HG03103 (cell line): Measurements from ENCODE around the gene UNC5A.

Experiments used
- ATAC-seq: cut with Tn5 transposase; IDR thresholded peaks from one replicate; pipeline ENCODE4 v1.9.1; 2021; ENCODE audit warnings: low read depth; ENCODE audit not compliant: unreplicated experiment

Gene UNC5A

GRCh38 chr5:176889321-176890280 lies 79.2 kb downstream of the UNC5A start:
- no peak for ATAC-seq

- no peak for ATAC-seq
Observed at GRCh38 chr5:176890455-176891330, 80.3 kb downstream of the UNC5A start.

- ATAC-seq, result no peak
Observed at GRCh38 chr5:176891331-176891958, 81.1 kb downstream of the UNC5A start.

- ATAC-seq, result no peak
Observed at GRCh38 chr5:176892663-176893062, 82.3 kb downstream of the UNC5A start.

- ATAC-seq, result no peak
Observed at GRCh38 chr5:176894298-176894697, 83.9 kb downstream of the UNC5A start.

- ATAC-seq, result no peak
Observed at GRCh38 chr5:176895831-176896230, 85.5 kb downstream of the UNC5A start.

GRCh38 chr5:176897263-176897662 lies 86.9 kb downstream of the UNC5A start:
- no peak for ATAC-seq

GRCh38 chr5:176899296-176899891 lies 89.0 kb downstream of the UNC5A start, which contains the start of gene HK3:
HK3 (minus strand) TSS chr5:176899346; CDS start chr5:176896159, 3,187 bp downstream.
- ATAC-seq, result no peak

- ATAC-seq, result no peak
Observed at GRCh38 chr5:176899946-176900779, 89.8 kb downstream of the UNC5A start.

GRCh38 chr5:176900780-176901204 lies 90.4 kb downstream of the UNC5A start:
- ATAC-seq, result no peak

- ATAC-seq, result peak; percentile 49
Observed at GRCh38 chr5:176901260-176902101, 91.1 kb downstream of the UNC5A start.

- no peak for ATAC-seq
Observed at GRCh38 chr5:176902102-176902814, 91.9 kb downstream of the UNC5A start.

GRCh38 chr5:176902911-176903664 lies 92.7 kb downstream of the UNC5A start:
- no peak for ATAC-seq

GRCh38 chr5:176904276-176904675 lies 93.9 kb downstream of the UNC5A start:
- ATAC-seq, result no peak

- no peak for ATAC-seq
Observed at GRCh38 chr5:176906126-176906525, 95.8 kb downstream of the UNC5A start.

GRCh38 chr5:176906796-176907195 lies 96.4 kb downstream of the UNC5A start:
- no peak for ATAC-seq

GRCh38 chr5:176908675-176909368 lies 98.5 kb downstream of the UNC5A start:
- no peak for ATAC-seq
